Activated naive CD4-positive, alpha-beta T cell treated with Interleukin-2 at 50 U/mL for 16 hours (primary cell): ENCODE measurements around the gene PRSS36.
"Not testable (repeated sequence)": the region's sequence is repeated elsewhere in the genome, so short reads cannot be mapped to it uniquely, and the experiment has no call there.

Source experiments
- DNase-seq: peaks from one replicate; pipeline ENCODE4 v3.0.0-alpha.2; 2020

PRSS36 gene

GRCh38 chr16:31141489-31142108, 8.3 kb downstream of the PRSS36 start:
- peak; percentile 4 for DNase-seq

DNA sequence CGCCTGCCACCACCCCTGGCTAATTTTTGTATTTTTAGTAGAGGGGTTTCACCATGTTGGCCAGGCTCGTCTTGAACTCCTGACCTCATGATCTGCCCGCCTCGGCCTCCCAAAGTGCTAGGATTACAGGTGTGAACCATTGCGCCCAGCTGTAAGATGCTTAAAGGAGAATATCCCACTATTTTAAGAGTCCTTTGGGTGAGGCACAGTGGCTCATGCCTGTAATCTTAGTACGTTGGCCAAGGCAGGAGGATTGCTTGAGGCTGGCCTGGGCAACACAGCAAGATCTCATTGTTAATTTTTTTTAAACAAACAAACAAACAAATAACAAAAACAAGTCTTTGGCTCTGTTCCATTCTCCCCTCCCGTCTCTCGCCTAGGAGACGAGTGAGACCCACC, 8.8 kb downstream of the PRSS36 start:
- DNase-seq, result not testable (repeated sequence)

DNA sequence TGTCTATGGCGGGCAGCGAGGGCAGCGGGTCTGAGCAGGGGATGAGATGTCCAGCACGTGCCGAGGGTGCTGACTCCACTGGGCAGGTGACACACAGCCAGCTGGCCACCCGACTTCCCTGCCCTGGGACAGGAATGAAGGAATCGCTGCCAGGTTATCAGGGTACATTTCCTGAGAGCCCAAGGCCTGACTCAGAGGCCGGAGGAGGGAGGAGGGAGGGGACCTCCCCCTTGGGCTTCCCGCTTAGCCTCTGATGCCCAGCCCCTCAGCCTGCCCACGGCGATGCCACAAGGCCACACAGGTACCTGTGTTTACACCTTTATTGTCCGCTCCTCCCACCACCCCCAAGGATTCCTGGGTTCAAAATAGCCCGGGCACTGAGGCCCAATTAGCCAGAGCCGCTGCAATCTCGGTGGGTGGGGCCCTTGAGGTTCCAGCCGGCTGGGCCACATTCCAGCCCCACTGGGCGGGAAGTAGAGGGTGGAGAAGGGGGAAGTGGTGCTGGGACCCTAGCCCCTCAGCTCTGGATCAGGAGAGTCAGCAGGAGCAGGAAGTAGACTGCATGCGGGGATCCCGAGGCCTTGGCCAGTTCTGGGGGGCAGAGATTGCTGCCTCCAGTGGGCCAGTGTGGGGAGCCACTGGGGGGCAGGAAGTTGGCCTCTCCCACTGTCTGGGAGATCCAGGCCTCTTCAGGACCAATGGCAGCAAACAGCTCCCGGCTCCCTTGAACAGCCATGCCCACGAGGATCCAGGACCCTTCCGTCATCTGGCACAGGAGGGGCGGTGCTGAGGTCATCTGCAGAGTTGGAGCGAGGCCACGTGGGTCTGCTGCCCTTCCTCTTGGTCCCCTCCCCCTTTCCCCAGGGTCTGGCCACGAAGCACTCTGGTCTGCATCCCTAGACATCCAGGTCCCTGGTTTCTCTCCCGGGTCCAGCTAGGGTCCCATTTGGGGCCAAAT, 11.0 kb downstream of the PRSS36 start:
- no peak for DNase-seq

GRCh38 chr16:31136822-31137499, 12.9 kb downstream of the PRSS36 start:
- DNase-seq, result not testable (repeated sequence)

GRCh38 chr16:31136287-31136662, 13.6 kb downstream of the PRSS36 start:
- no peak for DNase-seq

DNA sequence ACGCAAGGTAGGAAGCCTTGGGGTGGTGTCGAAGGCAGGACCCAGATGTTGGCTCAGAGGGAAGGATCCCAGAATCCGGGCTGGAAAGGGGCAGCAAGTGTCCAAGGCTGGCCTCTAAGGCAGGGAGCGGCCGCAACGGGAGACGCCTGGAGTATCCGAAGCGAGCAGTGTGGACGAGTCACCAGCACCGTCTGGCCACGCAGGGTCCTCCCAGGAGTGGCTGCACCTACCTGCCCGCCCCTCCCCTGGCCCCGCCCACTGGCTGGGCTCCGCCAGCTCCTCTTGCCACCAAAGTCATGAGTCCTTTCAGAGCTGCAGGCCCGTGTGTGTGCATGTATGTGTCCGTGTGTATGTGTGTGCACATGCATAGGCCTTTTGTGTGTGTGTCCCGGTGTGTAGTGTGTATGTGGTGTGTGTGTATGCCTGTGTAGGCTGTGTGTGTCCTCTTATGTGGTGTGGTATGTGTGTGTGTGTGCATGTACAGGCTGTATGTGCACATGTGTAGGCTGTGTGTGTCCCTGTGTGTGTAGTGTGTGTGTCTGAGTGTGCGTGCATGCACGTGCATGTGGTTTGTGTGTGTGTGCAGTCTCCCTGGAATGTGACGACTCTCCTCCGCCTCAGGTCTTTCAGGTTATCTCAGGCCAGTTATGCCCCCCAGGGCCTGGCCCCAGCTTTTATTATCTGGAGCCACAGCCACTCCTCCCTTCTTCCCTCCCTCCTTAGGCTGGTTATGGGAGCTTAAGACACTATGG, 14.2 kb downstream of the PRSS36 start, which contains the start of gene PRSS8:
PRSS8 (minus strand) TSS at position 193 of the 752 bp plus-strand sequence. CDS start 229 bp downstream, outside the sequence.
- no peak for DNase-seq

GRCh38 chr16:31134625-31135534, 15.0 kb downstream of the PRSS36 start:
- DNase-seq, result no peak

- no peak for DNase-seq
Measured at GRCh38 chr16:31134091-31134571, 15.7 kb downstream of the PRSS36 start.

DNA sequence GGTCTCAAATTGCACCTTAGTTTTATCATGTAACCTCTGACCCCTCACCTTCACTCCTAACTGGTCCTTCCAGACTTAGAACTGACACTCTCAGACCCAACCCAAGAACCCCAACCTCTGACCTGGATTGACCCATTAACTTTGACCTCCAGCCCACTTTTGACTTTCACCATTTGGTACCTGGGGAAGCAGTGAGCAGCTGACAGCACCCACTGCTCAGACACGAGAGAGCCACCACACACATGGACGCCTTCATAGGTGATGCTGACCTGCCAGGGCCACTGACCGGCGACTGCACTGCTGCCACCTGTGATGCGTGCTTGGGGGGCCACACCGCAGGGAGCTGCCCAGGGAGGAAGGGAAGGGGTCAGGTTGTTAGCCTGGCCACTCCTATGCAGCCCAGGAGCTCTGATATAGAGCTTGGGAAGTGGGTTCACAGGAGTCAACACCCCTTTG, 16.8 kb downstream of the PRSS36 start:
- DNase-seq, result no peak

DNA sequence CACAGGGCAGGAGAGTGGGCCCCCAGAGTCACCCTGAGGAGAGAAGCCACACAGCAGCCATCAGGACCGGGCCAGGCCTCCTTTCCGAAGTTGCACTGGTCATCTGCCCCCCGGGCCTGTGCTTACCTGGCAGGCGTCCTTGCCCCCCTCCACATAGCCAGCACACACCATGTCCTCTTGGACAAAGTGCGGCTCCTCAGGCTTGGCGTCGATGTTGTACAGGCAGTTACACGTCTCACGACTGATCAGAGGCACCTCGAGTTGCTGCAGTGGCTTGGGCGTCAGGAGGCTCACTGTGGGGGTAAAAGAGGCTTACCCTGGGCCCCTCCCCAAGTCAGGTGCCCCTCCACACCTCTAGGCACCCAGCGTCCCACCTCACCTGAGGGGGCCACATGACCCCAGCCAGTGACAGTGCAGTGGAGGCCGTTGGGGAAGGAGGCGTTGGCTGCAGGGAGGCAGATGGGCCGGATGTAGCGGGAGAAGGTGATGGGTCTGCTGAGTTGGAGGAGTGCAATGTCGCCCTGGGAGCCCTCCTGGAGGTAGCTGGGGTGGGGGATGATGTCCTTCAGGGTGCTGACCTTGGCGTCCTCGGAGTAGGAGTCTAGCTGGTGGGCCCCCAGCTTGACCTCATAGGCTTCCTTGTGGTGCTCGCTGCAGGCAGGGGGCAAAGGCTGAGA, 17.4 kb downstream of the PRSS36 start:
- DNase-seq, result no peak

DNA sequence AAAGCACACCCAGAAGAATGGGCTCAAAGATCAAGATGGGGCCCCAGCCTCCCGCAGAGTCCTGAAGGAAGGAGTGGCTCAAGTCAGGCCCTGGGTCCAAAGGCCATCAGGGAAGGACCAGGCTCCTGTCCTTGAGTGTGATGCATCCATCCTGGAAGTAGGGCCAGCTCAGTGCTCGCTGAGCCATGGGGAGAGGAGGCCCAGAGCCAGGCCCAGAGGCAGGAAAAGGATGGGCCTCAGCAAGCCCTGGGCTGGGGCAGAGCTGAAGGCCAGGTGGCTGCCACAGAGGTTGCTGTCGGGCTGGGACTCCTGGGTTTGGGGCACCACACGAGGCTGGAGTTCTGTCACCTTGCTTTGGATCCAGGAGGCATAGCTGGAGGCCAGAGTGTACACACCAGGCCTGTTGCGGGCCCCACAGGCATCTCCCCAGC, 18.0 kb downstream of the PRSS36 start:
- no peak for DNase-seq

DNA sequence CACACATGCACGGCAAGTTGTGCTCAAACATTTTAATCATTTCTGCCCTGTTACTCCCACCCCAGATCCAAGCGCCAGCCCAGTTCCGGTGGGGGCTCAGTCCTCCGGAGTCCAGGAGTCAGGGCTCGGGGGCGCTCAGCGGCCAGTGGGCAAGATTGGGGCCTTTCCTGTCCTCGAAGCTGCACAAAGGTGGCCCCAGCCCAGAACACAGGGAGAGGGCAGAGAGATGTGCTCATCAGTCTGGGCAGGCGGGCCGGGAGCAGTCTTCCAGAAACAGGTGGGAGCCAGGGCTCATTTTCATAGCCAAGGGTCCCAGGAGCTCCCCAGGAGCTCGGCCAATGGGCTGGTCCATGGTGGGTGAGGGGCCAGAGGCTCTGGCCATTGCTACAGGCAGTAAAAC, 18.4 kb downstream of the PRSS36 start:
- DNase-seq, result no peak

- no peak for DNase-seq
Measured at GRCh38 chr16:31130899-31131298, 19.0 kb downstream of the PRSS36 start.

- DNase-seq, result no peak
Measured at GRCh38 chr16:31130336-31130891, 19.5 kb downstream of the PRSS36 start.

DNA sequence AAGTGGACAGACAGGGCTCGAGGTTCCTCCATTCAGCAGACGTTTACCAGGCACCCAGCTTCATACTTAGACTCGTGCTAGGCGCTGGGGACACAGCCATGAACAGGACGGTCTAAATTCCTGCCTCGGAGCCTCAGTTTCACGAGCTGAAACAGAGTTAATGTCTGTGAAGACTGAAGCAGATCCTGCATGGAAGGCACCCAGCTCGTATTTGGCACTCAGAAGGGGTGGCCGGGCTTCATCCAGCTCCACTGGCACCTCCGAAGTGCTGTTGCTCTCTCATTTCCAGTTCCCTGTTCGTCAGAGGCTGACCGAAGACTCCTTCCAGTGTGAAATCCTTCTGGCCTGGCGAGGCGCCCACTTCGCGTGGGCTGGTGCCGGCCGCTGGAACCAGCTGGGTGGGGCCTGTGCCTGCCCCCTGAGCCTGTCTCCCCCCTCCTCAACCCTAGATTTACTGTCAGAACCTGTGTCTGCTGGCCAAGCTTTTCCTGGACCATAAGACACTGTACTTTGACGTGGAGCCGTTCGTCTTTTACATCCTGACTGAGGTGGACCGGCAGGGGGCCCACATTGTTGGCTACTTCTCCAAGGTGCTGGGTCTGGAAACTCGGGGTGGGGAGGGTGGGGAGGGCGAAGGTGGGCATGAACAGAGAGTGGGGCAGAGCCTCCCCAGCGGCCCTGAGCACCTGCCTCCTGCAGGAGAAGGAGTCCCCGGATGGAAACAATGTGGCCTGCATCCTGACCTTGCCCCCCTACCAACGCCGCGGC, 20.1 kb downstream of the PRSS36 start:
- DNase-seq, result no peak

GRCh38 chr16:31128711-31129567, 20.9 kb downstream of the PRSS36 start:
- no peak for DNase-seq

GRCh38 chr16:31127182-31127581, 22.7 kb downstream of the PRSS36 start:
- no peak for DNase-seq

- no peak for DNase-seq
Measured at GRCh38 chr16:31125844-31126243, 24.0 kb downstream of the PRSS36 start.

GRCh38 chr16:31120129-31120528, 29.7 kb downstream of the PRSS36 start:
- DNase-seq, result no peak
